ENCODE data around the gene LRRN4. TPM values are rescaled to one million over a fixed set of nuclear protein-coding genes. Genes with fewer than 3 reads are reported as not detected.

LRRN4 gene
- polyA plus RNA-seq, 2 of the 4 experiments (the other 2 are of a cell fraction): not detected

- ATAC-seq (no peak), FAIRE-seq (no peak), DNase-seq (ENCODE audit: low read depth in 1 of 2, low spot score in 1 of 2) (no peak)
- no peaks in the 10 kb centered on the region for H3K4me1 ChIP-seq
- CTCF ChIA-PET: interaction anchor here (1.3 kb wide), 1 partner anchor 511 kb away, joined by 3 read pairs; no protein-coding TSS in a partner anchor
- 95% methylated on average over 8 of the region's 8 CpGs for WGBS (ENCODE audit: missing lambda C conversion rate)
- H3K9me3 ChIP-seq: no peaks in the 10 kb centered on the region
- POLR2A ChIA-PET: no interaction called here
- H3K4me2 ChIP-seq: no peak overlapping the region
- no peak overlapping the region for H3K27ac ChIP-seq
- H3K4me3 ChIP-seq: no peak overlapping the region
- TF ChIP-seq NFE2L2 (conservative IDR thresholded peaks at IDR 0.05; ENCODE audit: low read length) (no peak), MAX (IDR thresholded peaks at IDR 0.05) (no peak), KDM5A (IDR thresholded peaks at IDR 0.05) (no peak), HEYL (CRISPR knock-in tag; IDR thresholded peaks at IDR 0.05) (no peak)
Measured at GRCh38 chr20:6040540-6040939, 13.3 kb downstream of the LRRN4 start.

GRCh38 chr20:6039766-6040165, 14.1 kb downstream of the LRRN4 start:
- POLR2A ChIA-PET: no interaction called here
- H3K27ac ChIP-seq: no peak overlapping the region
- H3K4me3 ChIP-seq: no peak overlapping the region
- CTCF ChIA-PET: interaction anchor here (0.6 to 2.3 kb wide), 3 partner anchors 8 to 510 kb away, joined by 3 to 13 read pairs (median 3); no protein-coding TSS in a partner anchor
- no peaks in the 10 kb centered on the region for H3K4me1 ChIP-seq
- no peak for TF ChIP-seq TFCP2L1 (CRISPR knock-in tag; IDR thresholded peaks at IDR 0.05)
- TF ChIP-seq REST (IDR thresholded peaks at IDR 0.05): no peak
- TF ChIP-seq HDAC2 (IDR thresholded peaks at IDR 0.05): no peak
- TF ChIP-seq EHF (CRISPR knock-in tag; IDR thresholded peaks at IDR 0.05): no peak
- TF ChIP-seq RARB (CRISPR knock-in tag; IDR thresholded peaks at IDR 0.05): no peak
- TF ChIP-seq E2F6 (IDR thresholded peaks at IDR 0.05; ENCODE audit: borderline replicate concordance, low read depth): no peak
- no peak for TF ChIP-seq JUNB (IDR thresholded peaks at IDR 0.05)
- no peak for TF ChIP-seq SREBF2 (IDR thresholded peaks at IDR 0.05)
- no peak for TF ChIP-seq CTCF (IDR thresholded peaks at IDR 0.05)
- no peak for DNase-seq (ENCODE audit: low read depth in 1 of 2, low spot score in 1 of 2)
- ATAC-seq: no peak
- H3K4me2 ChIP-seq: no peak overlapping the region
- FAIRE-seq: no peak
- no peaks in the 10 kb centered on the region for H3K9me3 ChIP-seq
- WGBS (ENCODE audit: missing lambda C conversion rate): 92% methylated on average over 5 of the region's 5 CpGs

GRCh38 chr20:6038256-6038655, 15.6 kb downstream of the LRRN4 start:
- no peak for FAIRE-seq
- TF ChIP-seq USF2 (IDR thresholded peaks at IDR 0.05) (no peak), RFX5 (IDR thresholded peaks at IDR 0.05) (no peak), MAX (IDR thresholded peaks at IDR 0.05) (no peak), FOSL2 (IDR thresholded peaks at IDR 0.05) (no peak), FOSL2 (CRISPR knock-in tag; IDR thresholded peaks at IDR 0.05) (no peak), NPAS2 (CRISPR knock-in tag; IDR thresholded peaks at IDR 0.05; ENCODE audit: borderline replicate concordance) (no peak), CEBPB (IDR thresholded peaks at IDR 0.05) (no peak), POLR2A (IDR thresholded peaks at IDR 0.05; ENCODE audit: low read length) (no peak), RARB (CRISPR knock-in tag; IDR thresholded peaks at IDR 0.05) (no peak), HOXA7 (CRISPR knock-in tag; IDR thresholded peaks at IDR 0.05) (no peak), EHF (CRISPR knock-in tag; IDR thresholded peaks at IDR 0.05) (no peak), NR3C1 (IDR thresholded peaks at IDR 0.05) (no peak), HOXB13 (CRISPR knock-in tag; IDR thresholded peaks at IDR 0.05; ENCODE audit: low read depth) (no peak), PHF8 (IDR thresholded peaks at IDR 0.05; ENCODE audit: borderline replicate concordance, low read depth) (no peak), CBX2 (IDR thresholded peaks at IDR 0.05; ENCODE audit: borderline replicate concordance, low read depth) (no peak), HDAC2 (IDR thresholded peaks at IDR 0.05) (no peak), JUNB (IDR thresholded peaks at IDR 0.05) (no peak), ZSCAN20 (CRISPR knock-in tag; IDR thresholded peaks at IDR 0.05) (no peak)
- no peaks in the 10 kb centered on the region for H3K9me3 ChIP-seq
- no peak overlapping the region for H3K4me2 ChIP-seq
- 94% methylated on average over 3 of the region's 3 CpGs for WGBS (ENCODE audit: missing lambda C conversion rate)
- CTCF ChIA-PET: interaction anchor here (1.0 to 2.3 kb wide), 3 partner anchors 10 to 212 kb away, joined by 3 to 13 read pairs (median 3); no protein-coding TSS in a partner anchor
- no peaks in the 10 kb centered on the region for H3K4me1 ChIP-seq
- no peak for ATAC-seq
- no peak for DNase-seq (ENCODE audit: low read depth in 1 of 2, low spot score in 1 of 2)
- H3K4me3 ChIP-seq: no peak overlapping the region
- POLR2A ChIA-PET: interaction anchor here (0.6 kb wide), 1 partner anchor 546 kb away, joined by 3 read pairs; no protein-coding TSS in a partner anchor
- H3K27ac ChIP-seq: no peak overlapping the region

Data from A549 (cell line).